C1 segment of cervical spinal cord (tissue), 14 donors: ENCODE results near the gene ZNF474.
"Not testable (repeated sequence)": the region's sequence is repeated elsewhere in the genome, so short reads cannot be mapped to it uniquely, and the experiment has no call there.

Source experiments
- DNase-seq, 14 donors: peaks; one replicate each; lab custom pipeline; 2025; lab: John Stamatoyannopoulos, UW

ZNF474 gene

DNA sequence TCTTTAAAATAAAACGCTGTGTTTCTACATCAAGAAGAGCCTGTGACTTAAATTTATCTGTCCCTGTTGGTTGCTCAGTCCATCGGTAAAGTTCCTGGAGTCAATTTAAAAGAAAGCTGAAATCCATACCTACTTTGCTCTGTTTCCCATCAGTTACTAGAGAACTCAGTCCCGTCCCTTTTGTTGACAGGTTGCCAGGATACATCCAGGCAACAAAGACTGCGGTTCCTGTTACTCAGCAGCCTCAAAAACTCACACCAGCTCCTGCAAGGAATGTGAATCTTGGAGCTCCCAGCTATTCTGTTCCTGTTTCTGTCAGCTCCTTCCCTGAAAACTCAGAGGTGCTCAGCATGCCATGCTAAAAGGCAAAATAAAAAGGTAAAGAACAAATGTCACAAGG lies at the start of gene ZNF474:
Gene ZNF474, plus strand, starts transcription at position 241 of the 400 bp plus-strand sequence. CDS start 22,445 bp downstream, outside the sequence.
- DNase-seq, result peak in 2 of 14 donors; percentile 1 to 3

DNA sequence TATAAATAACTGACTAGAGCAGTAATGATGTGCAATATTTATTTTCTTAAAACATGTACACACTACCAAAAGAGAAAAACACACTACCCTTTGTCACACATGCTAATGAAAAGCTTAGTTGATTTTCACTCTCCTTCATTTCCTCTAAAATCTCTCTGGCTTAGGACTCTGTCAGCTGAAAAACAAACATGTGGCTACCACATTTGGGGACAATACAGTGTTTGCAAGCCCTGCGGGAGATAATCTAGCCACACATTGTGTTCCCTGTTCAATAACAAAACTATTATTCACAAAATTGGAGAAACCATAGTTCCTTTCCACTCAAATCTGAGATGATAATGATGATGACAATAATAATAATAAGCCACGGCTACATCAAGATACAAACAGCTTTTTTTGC lies 47.8 kb upstream of the ZNF474 start:
- no peak for DNase-seq

DNA sequence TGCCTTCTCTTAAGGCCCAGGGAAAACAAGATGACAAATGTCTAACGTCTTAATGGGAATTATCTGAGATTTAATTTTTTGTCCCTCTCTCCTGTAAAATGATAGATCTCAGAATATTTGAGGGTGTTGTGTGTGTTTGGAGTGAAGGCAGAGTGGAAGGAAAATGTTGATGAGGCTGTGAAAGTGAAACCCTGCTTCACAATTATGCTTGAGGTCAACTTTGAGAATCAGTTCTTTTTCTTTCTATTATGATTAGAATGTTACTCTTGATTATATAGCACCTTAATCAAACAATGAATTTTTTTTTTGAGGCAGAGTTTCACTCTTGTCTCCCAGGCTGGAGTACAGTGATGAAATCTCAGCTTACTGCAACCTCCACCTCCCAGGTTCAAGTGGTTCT lies 45.8 kb upstream of the ZNF474 start:
- DNase-seq, result no peak

GRCh38 chr5:122085041-122085440 lies 44.3 kb upstream of the ZNF474 start:
- no peak for DNase-seq

GRCh38 chr5:122089096-122090013 lies 40.0 kb upstream of the ZNF474 start:
- DNase-seq, result no peak

DNA sequence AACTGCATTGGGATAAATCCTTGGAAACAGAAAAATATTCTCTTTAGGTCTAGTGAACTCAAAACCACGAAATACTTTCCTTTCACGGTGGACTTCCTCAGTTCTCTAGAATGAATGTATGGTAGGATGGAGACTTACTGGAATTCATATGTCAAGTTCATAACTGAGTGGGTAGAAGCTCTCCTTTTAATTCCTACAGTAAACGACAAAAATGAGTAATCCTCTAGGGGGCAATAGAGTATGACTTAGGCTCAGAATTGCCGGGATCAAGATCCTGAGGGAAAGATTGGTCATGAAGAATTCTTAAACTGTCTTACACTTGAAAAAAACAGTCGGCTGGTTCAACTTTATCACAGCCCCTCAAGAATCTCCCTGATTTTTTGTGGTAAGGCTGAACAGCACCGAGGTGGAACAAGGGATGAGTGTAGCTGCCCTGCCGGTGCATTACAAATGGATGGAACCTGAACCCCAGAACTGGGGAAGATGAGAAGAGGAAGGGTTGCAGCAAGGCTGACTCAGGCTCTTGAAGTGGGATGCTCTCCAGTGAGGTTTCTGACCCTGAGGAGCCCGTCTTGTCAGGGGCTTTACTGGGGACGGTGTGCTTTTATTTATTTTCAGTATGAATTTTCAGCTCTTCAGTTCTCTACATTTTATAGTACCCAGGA lies 37.3 kb upstream of the ZNF474 start:
- no peak for DNase-seq

- no peak for DNase-seq
Observed at GRCh38 chr5:122093415-122094180, 35.7 kb upstream of the ZNF474 start.

DNA sequence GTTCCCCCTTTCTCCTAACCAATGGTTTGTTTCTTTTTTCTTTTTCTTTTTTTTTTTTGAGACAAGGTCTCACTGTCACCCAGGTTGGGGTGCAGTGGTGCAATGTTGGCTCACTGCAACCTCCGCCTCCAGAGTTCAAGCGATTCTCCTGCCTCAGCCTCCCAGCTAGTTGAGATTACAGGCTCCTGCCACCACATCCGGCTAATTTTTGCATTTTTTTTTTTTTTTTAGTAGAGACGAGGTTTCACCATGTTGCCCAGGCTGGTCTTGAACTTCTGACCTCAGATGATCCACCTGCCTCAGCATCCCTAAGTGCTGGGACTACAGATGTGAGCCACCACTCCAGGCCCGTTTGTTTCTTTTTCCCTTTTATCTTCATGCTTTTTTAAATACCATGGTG lies 35.1 kb upstream of the ZNF474 start:
- not testable (repeated sequence) for DNase-seq

- DNase-seq, result no peak
Observed at GRCh38 chr5:122095158-122095557, 34.2 kb upstream of the ZNF474 start.

DNA sequence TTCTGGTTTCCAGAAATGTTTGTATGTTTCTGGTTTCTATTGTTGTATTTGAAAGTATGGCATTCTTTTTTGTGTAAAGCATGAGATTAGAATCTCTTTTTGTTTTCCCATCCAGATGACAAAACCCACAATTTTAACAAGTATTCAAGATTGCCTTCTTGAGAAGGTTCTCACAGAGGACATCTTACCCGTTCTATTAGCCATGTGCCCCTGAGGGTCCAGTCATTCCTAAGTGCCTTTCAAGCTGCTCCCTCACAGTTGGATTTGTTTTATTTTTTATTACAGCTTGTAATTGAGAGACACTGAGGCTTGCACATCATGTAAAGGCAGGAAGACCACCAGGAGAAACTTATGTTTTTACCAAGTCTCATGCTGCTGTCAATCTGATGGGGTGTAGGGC lies 32.0 kb upstream of the ZNF474 start:
- DNase-seq, result no peak

- DNase-seq, result no peak
Observed at GRCh38 chr5:122099060-122099790, 30.1 kb upstream of the ZNF474 start.

DNA sequence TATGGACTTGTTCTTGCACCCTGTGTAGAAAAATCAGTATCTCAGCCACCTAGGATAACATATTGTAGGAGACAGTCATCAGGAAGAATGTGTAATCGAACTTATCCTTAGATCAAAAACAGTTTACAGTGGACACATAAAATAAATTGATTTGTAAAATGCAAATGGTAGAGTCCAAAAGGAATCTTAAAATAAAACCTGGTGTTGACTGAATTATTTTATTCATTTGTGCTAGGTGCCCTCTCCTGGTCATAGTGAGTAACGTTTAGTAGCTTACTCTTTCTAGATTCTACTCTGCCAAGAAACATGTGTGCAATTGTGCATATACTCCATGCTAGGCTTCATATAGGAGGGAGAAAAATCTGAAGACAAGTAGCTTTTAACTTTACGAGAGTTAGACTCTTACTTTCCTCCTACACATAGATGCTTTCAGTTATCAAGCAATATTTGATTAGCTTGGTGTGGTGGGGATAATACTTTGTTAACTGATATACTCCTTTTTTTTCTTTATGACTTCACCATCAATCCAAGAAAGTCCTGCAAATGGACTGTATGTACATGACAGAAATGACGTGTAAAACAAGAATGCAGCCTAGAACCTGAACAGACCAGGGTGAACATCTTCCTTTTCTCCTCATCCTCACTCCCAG lies 27.6 kb upstream of the ZNF474 start:
- no peak for DNase-seq

GRCh38 chr5:122102825-122103224 lies 26.5 kb upstream of the ZNF474 start:
- no peak for DNase-seq

GRCh38 chr5:122105909-122106308 lies 23.4 kb upstream of the ZNF474 start:
- DNase-seq, result no peak

DNA sequence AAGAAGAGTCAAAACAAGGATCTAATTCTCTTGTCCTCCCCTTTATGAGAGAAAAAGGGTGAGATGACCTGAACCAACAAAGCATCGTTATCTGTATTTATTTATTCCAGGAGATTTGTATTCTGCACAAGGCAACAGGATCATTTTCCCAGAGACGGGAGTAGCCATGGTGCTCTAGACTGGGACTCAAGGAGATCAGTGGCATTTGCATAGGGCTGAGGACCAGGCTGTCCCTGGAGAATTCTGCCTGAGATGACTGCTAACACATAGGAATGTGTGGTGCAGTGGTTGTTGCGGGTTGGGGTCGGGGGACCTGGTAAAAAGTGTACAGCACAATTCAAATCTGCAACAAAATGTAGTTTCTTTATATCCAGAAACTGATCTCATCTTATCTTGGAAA lies 22.3 kb upstream of the ZNF474 start:
- no peak for DNase-seq

DNA sequence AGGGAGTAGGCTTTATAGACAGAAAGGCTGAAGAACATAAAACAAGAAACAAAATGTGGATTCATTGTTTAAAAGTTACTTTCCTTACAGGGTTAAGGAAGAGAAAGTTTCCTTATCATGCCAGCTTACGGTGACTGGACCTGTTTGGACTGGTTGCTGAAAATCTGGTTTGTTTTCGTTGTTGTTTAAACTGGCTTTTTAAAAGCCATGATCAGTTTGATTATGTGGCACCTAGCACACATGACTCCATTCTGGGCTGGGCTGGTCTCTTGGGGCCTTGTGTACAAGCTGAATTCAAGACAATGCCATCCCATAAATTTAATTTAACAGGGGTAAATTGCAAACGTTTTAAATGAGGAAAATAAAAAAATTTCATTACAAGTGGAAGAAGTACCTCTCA lies 18.4 kb upstream of the ZNF474 start:
- no peak for DNase-seq

- no peak for DNase-seq
Observed at GRCh38 chr5:122111460-122111859, 17.9 kb upstream of the ZNF474 start.

DNA sequence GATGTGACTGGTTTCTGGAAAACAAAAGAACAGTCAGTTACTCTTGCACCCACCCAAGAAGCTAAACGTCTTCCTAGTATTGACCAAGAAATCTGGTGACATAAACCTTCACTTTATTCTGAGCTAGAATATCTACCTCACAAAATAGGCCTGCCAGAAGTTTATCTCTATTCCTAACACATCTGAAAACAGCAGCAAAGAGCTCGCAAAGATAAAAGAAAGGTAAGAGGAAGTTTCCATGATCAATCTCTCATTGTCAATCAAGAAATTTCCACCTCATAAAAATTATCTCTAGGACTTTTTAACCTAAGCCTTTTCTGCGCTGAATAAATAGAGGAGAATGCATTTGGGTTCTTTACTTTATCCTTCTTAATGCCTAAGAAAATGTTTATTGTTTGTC lies 17.3 kb upstream of the ZNF474 start:
- DNase-seq, result no peak

- no peak for DNase-seq
Observed at GRCh38 chr5:122112733-122113558, 16.4 kb upstream of the ZNF474 start.

GRCh38 chr5:122114501-122114900 lies 14.8 kb upstream of the ZNF474 start:
- no peak for DNase-seq
